ENCODE results near the gene PRAC1.
A peak's percentile ranks its signal among the peaks of the same experiment; 100 is the strongest.

The PRAC1 gene

DNA sequence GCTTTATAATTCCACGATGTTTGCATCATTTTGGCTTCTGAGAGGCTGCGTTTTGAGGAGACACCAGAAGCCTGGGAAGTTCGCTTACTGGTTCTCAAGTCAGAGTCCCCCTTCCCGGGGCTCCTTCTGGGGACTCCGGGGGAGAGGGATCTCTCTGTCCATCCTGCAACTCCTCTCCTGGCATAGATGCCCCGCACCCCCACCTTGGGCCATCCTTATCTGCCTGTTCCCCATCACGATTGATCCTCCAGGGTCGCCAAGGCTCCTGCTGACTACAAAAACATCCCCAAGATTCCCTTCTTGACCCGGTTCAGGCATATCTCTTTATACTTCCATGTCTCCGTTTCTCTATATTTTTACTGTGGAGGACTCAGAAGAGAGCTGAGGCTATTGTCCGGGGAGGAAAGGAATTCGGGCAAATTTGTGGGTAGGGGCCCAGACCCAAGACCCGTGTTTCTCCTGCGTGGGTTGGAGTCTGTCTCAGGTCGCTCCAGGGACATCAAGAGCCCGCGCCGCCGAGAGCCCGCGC is 24.7 kb upstream of the PRAC1 start:
- no peak for DNase-seq

DNA sequence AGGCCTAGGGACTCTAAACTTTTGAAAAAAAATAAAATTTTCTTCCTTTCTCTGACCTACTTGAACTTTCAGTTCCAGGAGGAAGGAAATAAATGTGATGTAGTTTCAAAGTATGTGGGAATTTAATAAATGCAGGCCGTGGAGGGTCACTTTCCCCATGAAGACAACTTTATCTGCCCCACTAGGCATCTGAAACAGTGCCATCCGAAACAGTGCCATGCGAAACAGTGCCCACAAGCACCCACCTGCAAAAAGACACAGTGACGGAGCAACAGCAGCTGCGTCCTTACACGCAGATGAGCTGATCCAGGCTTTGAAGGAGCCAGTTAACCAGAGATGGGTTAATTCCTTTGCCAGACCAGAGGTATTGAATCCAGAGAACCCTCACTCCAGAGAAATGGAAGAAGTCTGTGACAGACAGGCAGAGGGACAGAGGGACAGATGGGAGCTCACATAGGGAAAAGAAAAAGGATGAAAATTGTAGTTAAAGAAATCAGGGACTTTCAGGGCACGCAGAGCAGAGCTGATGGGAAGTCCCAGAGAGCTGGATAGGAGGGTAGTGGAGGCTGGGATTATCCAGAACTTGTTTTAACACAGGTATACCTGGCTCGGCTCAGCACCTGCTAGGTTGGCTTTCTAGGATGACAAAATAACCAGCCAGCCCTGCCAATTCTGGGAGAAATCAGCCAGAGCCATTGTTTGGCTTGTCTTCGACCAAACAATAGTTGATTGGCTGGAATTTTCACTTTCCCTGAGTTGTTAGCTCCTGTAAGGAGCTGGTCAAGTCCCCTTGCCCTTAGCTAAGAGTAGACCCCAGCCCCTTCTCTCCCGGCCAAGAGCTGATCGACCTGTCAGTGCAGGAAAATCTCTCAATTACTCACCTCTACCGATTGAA is 23.3 kb upstream of the PRAC1 start:
- no peak for DNase-seq

DNA sequence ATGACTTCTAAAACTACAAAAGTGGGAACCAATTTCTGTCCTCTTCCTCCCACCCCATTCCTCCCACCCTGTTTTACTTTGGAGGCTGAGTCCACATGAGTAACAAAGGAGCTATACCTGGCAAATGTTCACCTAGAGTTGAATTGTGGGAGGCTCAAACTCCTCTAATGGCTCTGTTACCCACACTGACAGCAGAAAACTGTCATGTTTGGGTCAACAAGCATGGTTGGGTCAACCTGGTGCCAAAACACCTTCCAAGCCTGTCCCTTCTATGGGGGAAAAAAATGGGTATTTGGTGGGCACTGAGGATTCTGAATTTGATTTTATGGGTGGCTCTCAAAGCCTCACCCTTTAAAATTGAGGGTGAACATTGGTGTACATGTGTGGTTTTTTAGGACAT is 18.2 kb upstream of the PRAC1 start:
- no peak for DNase-seq

DNA sequence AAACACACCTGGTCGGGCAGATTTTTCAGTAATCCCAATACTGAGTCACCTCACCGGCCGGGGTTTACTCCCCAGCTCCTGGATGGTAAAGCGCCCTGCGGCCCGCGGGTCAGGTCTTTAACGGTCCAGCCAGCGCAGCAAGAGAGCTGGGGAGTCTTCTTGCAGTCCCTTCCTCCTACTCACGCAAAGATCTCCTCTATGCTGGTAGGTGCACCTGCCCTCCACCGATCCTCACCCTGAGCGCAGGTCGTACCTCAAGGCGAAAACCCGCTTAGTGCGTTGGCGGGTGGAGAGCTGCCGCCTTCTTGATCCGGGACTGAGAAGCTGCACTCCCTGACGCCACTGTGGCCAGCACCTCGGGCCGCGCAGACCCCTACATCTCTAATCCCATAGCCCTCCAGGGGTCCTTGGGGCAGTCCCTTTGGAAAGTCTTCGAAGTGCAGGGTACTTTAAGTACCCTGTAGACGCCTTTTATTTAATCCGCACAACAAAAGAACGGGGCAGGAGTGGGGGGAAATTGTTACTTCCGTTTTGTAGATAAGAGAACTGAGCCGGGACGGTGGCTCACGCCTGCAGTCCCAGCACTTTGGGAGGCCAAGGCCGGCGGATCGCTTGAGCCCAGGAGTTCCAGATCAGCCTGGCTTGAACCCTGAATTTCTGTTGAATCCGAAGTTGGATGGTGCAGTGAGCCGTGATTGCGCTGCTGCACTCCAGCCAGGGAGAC is 16.6 kb upstream of the PRAC1 start:
- no peak for DNase-seq

GRCh38 chr17:48738424-48738802 is 16.1 kb upstream of the PRAC1 start:
- no peak for DNase-seq

GRCh38 chr17:48737330-48738043 is 15.2 kb upstream of the PRAC1 start:
- DNase-seq = no peak

DNA sequence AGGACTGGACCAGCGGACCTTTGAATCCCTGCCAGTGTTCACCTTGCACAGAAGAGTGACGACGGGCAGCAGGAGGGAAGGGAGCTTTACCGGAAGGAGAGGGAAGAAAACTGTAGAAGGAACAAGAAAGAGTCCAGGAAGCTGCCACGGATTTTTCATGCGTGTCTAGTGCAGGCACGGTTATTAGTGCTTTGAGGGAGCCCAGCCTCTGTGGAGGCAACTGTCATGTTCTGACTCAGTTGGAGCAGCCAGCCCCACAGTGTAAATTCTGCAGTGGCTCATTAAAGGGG is 12.7 kb upstream of the PRAC1 start:
- DNase-seq = no peak

DNA sequence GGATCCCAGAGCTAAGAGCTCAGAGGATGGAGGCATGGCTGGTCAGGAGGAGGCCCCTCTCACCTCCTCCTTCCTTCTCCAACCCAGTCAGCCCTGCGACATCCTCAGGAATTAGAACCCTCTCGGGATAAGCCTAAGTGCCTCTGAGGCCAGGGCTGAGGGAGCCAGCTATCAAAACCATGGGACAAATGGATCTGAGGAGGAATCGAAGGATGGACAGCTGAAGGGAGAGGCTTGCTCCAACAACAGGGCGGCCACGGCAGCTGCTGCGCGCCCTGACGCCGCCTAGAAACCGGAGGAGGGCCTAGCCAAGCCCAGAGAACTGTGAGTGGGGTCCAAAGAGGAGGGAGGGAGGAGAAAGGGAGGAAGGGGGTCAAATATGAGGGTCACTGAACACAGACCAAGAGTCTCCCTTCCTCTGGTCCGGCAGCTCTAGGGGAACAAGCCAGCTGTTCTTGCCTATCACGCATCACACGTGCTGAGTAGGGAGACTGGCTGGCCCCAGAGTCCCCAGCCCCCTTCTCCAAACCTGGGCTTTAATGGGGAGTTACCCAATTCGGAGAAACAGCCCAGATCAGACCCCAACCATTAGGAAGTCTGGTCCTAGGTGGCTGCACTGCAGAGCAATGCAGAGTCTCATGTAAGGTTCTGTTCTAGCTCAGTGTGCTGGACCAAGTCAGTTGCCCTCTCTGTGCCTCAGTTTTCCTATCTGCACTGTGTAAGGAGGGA is 12.2 kb upstream of the PRAC1 start:
- DNase-seq = no peak

DNA sequence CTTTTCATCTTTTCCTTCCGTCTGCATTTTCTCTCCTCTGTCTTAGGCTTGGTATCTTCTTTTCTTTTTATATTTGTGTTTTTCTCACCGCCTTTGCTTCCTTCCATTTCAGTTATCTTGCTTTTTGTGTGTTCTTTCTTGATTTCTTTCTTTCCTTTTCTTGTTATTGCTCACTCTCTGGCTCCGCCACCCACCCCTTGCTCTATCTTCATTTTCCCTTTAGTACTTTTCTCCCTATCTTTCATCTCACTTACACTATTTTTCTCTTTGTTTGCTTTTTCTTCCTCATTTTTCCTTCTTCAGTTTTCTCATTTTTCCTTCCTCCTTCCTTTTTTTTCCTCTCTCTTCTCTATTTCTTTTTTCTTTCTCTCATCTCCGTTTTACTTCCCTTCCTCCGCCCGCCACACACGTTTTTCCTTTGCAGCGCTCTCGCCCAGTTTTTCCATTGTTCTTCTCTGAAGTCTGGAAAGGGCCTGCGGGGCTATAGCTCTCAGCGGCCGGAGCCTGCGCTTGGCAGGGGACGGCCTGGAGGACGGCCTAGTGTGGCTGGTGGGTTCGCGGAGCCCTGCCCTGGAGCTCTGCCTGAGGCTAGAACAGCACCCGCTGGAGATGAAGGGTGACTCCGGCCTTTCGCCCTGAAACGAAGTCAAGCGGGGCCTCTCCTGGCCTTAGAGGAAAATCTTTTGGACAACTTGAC is 11.5 kb upstream of the PRAC1 start:
- DNase-seq = no peak

DNA sequence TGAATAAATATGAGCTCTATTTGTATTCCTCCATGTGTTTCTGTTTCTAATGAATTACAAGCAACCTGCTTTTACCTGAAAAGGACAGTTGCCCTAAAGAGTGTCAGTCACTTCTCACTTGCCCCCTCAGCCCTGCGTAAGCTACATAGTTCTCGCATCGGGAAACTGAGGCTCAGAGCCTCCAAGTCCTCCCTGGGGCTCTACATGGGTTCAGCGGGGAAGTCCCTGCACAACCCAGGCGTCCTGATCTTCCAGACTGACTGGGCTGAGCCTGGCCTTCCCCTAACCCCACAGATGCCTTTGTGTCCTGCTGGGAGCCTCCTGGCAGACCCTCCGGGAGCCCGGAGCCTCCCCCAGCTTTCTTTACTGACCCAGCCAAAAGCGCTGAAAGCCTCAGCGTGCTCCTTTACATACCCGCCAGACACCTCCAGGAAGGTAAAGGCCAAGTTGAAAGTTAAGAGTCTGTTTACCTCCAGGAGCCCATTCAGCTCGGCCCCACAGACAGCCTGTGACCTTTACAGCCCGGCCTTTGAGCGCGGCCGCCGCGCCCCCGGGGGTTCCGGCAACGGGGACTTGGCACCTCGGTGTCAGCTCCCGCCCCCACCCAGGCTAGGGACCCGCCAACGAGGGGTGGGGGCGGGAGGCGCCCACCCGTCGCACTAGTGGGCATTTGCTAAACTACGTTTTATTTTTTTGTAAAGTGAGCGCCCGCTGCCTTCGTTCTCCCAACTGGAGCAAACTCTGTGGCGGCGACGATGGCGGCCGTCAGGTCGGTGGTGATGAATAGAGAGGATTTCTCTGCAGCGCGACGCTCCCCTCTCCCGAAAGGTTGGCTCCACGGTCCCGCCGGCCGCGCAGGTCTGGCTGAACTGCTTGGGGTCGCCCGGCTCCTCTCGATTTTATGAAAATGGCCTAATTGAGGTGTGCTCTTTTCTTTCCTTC is 10.6 kb upstream of the PRAC1 start:
- DNase-seq = no peak

GRCh38 chr17:48731355-48731754 is 9.0 kb upstream of the PRAC1 start:
- DNase-seq = no peak

GRCh38 chr17:48730240-48730550 is 7.9 kb upstream of the PRAC1 start:
- no peak for DNase-seq

DNA sequence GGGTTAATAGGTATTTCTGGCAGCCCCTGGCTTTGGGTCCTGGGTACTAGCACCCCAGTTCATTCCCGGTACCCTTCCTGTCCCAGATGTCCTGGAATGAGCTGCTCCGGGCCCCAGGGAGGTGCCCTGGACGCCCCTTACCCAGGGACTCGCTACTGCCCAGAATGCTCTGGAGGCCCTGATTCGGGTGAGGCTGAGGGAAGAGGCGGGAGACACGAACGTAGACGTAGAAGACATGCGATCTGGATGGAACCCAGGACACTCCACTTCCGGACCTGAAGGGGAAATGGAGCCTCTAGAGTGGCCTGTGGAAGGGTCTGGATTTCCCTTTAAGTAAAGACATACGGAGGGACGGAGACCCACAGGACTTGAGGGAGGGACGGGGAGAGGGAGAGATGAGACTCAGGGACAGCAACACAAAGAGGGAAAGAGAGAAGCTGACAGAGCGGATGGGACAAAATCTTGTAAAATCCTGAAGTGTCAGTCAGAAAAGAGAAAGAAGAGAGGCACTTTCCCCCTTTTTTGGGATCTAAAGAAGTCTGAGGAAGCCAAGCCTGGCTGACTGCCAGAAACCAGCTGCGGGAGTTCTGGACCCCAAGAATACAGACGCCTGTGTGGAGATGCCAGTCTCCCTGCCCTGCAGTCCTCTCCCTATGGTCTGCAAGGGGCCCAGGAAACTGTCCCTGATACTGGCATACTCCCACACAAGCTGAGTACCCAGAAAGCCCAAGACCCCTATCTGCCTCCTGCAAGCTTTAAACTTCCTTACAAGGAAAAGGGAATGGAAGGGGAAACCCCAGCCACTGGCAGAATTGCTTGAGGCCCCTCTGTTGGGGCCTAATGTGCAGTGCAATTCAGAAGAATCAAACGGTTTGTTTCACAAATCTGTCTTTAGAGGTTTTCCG is 7.3 kb upstream of the PRAC1 start:
- no peak for DNase-seq

GRCh38 chr17:48728232-48729231 is 6.2 kb upstream of the PRAC1 start, which contains the start of gene HOXB13:
HOXB13 (minus strand) TSS chr17:48728750; CDS start chr17:48728593, 157 bp downstream.
- peak; percentile 80 for DNase-seq

DNA sequence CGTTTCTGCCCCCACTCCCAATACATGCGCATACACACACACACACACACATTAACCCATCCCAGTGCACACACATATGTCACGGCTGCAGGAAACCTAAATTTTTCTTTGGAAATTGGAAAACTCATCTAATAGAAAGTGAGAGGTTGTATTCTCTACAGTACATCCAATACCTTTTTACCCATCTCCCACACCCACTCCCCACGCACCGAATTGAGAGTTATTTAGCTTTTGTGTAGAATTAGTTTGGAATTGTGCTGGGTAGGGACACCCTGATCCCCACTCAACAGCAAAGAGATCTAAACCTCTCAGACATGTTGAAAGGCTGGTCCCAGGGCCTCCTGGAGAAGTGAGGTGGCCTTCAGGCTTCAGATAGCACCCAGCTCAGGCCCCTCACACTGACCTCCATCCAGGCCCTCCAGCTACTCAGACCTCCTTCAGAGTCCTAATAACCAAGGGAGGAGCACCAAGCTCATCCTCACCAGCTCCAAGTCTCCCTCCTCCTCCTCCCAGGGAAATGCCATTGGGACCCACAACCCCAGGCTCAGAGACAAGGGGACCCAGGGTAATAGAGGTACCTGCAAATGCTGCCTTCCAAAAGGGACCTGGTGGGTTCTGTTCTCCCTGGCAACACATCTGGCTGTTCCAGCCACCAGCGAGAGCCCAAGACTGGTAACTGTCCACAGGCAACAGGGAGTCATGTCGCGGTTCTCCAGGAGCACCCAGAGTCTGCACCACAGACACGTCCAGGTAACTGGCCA is 5.3 kb upstream of the PRAC1 start:
- DNase-seq = no peak

- DNase-seq = no peak
Measured at GRCh38 chr17:48726916-48727286, 4.6 kb upstream of the PRAC1 start.

GRCh38 chr17:48726114-48726915 is 4.0 kb upstream of the PRAC1 start:
- DNase-seq = no peak
